Activated CD4-positive, alpha-beta T cell treated with anti-CD3 and anti-CD28 coated beads, Interleukin-2, Interleukin-6, amounts not matched to agents 100 ng/mL and 50 ng/mL, durations not matched to agents 16 hours and 8 hours (primary cell): ENCODE results near the gene KCNH1.
"Not testable (repeated sequence)": the region's sequence is repeated elsewhere in the genome, so short reads cannot be mapped to it uniquely, and the experiment has no call there.

ENCODE experiments used
- DNase-seq: peaks from one replicate; pipeline ENCODE4 v3.0.0-alpha.2; 2020

Gene KCNH1

DNA sequence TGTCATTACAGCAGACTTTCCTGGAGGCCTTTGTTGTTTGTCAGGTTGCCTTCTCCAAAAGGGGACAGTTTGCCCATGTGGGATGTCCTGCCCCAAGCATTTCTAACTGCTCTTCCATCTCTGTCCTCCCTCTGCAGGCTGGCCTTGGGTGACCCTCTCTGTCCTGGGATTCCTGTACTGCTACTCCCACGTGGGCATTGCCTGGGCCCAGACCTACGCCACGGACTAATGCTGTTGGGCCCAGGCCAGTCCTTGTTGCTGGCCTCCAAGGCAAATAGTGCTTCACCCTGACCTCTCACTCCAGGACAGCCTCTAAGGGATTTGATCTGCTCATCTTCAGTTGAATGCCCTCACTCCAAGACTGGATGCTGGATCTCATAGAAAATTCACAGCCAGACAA is 459.8 kb downstream of the KCNH1 start:
- DNase-seq = no peak

DNA sequence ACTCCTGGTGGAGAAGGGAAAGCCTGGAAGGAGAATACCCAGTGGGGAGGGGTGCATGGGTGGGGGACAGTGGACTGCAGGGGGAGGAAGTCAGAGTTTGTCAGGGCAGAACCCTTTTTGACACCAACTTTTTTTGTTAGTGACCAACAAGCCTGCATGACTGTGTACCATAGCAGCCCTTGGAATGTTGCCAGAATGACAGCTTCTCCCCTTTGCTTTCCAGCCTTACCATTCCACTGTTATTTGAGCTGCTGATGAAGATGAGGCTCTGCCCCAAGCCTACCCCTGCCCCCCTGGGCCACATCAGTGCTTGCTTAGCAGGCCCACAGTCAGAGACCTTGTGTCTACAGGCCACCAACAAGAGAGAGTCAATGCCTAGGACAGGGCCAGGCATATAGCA is 464.0 kb downstream of the KCNH1 start:
- DNase-seq = no peak

- no peak for DNase-seq
Observed at GRCh38 chr1:210663730-210664573, 470.0 kb downstream of the KCNH1 start.

- no peak for DNase-seq
Observed at GRCh38 chr1:210662291-210663050, 471.5 kb downstream of the KCNH1 start.

DNA sequence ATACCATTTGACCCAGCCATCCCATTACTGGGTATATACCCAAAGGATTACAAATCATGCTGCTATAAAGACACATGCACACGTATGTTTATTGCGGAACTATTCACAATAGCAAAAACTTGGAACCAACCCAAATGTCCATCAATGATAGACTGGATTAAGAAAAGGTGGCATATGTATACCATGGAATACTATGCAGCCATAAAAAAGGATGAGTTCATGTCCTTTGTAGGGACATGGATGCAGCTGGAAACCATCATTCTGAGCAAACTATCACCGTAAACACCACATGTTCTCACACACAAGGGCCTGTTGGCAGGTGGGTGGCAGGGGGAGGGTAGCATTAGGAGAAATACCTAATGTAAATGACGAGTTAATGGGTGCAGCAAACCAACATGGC is 472.4 kb downstream of the KCNH1 start:
- DNase-seq = not testable (repeated sequence)

DNA sequence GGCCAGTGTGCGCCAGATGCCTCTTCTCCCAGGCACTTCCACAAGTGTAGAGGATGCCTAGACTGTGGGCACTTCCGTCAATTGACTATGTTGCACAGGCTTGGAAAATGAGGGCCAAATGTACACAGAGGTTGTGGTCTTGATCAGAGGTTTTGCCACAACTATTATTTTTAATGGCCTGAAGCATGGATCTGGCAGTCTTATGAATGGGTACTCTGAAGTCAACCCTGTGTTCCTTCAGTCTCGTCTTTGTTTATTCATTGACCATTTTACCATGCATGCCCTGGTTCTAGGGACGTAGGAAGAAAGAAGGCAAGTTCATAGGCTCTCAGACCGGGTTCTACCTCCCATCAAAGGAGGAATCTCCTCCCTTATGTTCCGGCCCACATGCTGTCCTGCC is 476.1 kb downstream of the KCNH1 start:
- no peak for DNase-seq

GRCh38 chr1:210655511-210655910 is 478.4 kb downstream of the KCNH1 start:
- DNase-seq = no peak

DNA sequence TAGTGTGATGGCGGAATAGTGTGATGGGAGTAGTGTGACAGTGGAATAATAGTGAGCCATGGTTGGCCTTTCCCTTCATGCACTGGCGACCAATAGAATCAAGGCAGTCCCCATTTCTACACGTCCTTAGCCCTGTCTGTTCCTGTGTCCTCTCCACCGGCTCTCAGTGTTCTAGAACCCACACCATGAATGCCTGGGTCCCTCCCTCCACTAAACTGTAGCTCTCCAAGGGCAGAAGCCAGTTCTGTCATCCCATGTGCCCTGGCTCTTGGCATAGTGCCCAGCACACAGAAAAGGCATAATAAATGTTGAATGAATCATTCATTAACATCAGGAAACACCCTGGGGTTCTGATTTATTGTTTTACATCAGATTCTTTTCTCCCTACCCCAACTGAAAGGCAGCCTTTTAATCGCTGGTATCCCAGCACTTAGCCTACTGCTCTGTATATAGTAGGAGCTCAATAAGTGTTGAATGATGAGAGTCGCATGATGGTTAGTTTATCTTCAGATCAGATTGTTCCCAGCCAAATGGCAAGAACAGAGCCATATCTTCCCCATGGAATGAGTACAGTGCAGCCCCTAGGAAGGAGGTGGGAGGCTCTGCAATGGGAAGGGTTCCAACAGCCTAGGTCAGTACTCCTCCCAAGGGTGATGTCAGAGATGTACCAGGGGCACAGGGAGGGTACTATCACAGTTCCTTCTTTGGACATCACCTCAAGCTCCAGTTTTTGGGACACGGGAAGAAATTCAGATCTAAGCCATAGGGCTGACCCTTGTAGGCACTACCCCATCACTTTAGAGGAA is 479.6 kb downstream of the KCNH1 start:
- DNase-seq = no peak

GRCh38 chr1:210653771-210654170 is 480.2 kb downstream of the KCNH1 start:
- no peak for DNase-seq

- DNase-seq = no peak
Observed at GRCh38 chr1:210652329-210652954, 481.5 kb downstream of the KCNH1 start.

GRCh38 chr1:210650403-210650802 is 483.5 kb downstream of the KCNH1 start:
- no peak for DNase-seq

DNA sequence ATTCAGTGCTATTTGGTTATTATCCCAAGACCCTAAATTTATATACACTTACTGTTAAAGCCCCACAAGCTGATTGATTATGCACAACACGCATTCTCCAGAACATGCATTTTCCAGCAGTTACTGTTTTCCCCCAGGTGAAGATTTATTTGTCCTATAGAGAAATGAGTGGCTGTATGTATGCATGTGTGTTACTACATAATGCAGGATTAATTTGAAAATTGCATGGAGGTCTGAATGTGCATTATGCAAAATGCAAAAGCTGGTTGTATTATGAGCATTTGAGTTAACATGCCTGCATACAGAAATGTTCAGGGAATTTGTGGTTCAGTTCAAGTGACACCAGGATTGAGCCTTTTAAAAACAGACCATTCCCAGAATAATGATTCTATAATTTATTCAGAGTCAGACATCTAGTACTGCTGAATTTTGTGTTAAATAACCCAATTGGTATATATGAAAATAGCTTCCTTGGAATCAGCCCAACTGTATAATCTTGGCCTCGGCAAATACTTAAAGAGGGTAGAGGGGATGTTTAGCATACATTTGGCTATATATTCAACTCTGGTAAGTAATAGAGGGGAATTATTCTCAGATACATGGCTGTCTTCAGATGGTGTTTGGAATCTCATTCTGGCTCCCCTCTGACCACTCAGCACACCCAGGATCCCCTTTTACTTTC is 485.2 kb downstream of the KCNH1 start:
- DNase-seq = no peak

DNA sequence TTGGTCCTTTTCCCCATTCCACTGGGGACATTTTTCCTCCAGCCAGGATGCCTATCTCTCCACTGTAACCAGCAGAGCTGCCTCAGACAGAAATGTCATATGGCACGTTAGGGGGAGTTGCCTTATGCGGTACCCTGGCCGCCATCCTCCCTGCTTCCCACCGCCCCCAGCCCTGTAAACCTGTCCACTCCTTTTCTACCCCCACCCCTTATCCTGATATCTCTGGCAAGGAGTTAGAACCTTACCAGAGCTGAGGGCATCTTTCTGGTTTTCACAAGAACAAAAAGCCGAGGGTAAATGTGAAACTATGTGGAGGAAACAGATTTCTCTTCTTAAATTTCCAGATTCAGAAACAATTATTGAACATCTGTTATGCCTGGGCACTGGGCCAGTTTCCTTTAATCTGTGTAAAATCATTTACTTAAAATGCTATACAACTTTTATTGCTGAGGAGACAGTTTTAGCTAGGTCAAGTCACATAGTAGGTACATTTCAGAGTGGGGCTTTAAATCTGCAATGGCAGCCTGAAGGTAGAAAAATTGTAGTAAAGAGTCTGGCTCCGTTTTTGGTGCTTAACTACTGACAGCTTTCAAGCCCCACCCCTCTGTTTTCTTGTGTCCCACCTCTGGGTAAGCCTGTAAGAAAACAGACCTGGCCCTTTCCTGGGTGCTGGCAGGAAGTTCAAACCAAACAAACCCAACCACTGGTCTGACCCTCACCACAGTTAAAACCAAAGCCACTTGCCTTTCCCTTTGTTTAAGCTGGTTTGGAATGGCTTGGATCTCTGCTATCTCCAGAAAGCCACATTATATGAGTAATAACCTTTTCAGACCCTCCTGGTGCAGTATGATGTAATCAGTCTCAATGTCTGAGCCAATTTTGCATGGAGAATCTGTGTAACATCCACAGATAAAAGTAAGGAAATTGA is 486.3 kb downstream of the KCNH1 start:
- DNase-seq = no peak

DNA sequence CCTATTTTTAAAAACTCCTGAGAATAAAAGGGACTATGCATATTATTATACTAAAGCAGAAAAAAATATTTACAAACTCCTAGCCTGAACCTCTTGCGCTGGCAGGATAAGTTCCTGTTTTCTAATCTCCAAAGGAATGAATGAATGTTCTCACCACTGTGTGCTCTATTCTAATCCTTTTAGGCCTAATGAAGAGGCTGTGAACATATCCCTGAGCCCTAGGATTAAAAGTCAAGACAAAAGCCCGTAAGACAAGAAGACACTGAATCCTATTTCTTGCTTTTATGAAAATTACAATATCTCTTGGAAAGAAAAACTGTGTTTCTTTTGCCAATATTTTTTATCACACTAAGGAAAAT is 487.7 kb downstream of the KCNH1 start:
- no peak for DNase-seq

DNA sequence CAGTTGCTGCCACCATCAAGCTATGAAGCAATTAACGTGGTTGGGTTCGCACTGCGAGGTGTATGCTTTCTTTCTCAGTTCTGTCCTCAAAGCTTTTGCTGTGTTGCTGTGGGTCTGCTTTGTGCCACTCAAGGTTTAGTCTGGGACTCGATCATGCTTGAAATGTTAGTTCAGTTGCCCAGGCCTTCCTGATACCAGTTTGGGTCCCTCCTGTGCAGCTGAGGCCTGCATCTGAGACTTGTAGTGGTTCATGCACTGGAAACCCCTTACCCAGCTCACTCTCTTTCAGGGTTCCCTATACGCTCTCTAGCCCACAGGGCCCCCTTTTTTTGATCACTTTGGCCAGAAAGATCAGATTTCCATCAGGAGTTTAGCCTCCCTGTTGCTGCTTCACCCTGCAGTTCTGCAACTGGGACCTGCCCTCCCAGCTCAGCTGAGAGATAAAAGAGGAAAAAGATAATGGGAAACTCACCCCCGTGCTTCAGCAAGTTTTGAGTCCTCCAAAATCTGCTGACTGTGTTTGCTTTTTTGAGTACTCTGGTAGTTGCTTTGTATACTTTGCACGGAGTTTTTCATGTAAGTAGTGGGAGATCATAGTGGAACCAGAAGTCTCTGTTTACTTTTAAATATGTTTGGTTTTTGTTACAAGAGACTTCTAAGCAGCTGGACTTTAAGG is 488.2 kb downstream of the KCNH1 start:
- DNase-seq = no peak

GRCh38 chr1:210641582-210641981 is 492.4 kb downstream of the KCNH1 start:
- DNase-seq = no peak

DNA sequence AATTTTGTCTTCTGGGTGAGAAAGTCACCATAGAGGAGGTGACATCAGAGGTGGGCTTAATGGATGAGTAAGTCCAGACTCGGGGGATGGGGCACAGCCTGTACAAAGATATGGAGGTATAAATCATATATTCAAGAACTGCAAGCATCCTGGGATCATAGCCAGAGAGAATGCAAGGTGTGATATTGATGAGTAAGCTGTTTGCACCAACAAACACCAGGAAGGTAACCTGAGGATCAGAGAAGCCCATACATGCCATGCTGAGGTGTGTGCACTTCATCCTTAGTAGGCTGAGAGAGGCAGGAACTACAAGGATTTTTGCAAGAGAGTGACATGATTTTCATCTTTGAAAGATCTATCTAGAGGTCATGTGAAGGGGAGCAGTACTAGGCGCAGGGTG is 498.8 kb downstream of the KCNH1 start:
- DNase-seq = no peak

- DNase-seq = no peak
Observed at GRCh38 chr1:210633636-210634035, 500.3 kb downstream of the KCNH1 start.

GRCh38 chr1:210633140-210633539 is 500.8 kb downstream of the KCNH1 start:
- DNase-seq = no peak

DNA sequence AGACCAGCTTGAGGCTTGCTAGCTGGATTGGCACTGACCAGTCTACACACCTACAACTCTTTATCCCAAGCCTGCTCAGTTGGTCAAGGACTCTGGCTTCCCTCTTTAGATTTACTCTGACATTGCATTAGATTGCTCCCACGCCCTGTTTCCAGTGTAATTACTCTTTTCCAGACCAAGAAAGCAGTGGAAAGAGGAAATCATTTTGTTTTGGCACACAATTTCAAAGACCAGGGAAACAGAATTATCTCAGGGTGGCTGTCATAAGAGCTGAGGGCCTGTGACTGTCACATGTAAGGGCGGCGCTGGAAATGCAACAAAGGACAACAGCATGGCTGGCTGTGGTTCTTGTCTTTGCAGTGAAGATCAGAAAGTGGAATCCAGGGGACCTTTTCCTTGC is 502.5 kb downstream of the KCNH1 start:
- DNase-seq = no peak

DNA sequence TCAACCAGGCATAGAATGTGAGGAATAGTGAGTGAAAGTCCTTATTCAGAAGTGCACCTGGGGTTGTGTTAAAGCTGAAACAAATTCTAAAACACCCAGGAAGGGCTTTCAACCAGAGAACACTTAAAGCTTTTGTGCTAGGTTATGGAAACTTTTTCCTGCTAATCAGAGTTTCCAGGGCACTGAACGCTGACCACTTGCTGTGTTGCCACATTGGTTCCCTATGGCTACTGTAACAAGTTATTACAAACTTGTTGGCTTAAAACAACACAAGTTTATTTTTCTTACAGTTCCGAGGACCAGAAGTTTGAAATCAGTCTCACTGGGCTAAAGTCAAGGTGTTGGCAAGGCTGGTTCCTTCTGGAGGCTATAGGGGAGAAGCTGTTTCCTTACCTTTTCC is 504.7 kb downstream of the KCNH1 start:
- DNase-seq = no peak
